ENCODE data around the gene AP2A2.

Gene AP2A2

GRCh38 chr11:1041936-1042608, 116.4 kb downstream of the AP2A2 start:
- Histone ChIP-seq H3K9me2 (replicated peaks; ENCODE audit: control insufficient read depth, low read length) (no peaks in the 10 kb centered on the region), H3K4me2 (ENCODE audit: low read length) (no peak overlapping the region), H3K9me3 (ENCODE audit: control insufficient read depth, insufficient read depth, low read length) (no peaks in the 10 kb centered on the region), H4K20me1 (ENCODE audit: control insufficient read depth, insufficient read depth, low read depth, low read length) (no peaks in the 10 kb centered on the region), H3K27me3 (ENCODE audit: control insufficient read depth, low read length) (no peaks in the 10 kb centered on the region), H3K4me1 (ENCODE audit: control insufficient read depth, low read length) (no peaks in the 10 kb centered on the region), H3K36me3 (ENCODE audit: control insufficient read depth, low read length) (no peaks in the 10 kb centered on the region), H3K27ac (ENCODE audit: low read depth, low read length) (no peak overlapping the region), H3K4me3 (ENCODE audit: low read length) (no peak overlapping the region), H3K79me2 (ENCODE audit: control insufficient read depth, low read length) (no peaks in the 10 kb centered on the region), H3F3A (ENCODE audit: control insufficient read depth, insufficient read depth) (no peaks in the 10 kb centered on the region)
- TF ChIP-seq CTCF (IDR thresholded peaks at IDR 0.05; ENCODE audit: low read depth, low read length, poor library complexity, severe bottlenecking) (no peak), EZH2phosphoT487 (IDR thresholded peaks at IDR 0.05; ENCODE audit: borderline replicate concordance, low read length) (no peak)

DNA sequence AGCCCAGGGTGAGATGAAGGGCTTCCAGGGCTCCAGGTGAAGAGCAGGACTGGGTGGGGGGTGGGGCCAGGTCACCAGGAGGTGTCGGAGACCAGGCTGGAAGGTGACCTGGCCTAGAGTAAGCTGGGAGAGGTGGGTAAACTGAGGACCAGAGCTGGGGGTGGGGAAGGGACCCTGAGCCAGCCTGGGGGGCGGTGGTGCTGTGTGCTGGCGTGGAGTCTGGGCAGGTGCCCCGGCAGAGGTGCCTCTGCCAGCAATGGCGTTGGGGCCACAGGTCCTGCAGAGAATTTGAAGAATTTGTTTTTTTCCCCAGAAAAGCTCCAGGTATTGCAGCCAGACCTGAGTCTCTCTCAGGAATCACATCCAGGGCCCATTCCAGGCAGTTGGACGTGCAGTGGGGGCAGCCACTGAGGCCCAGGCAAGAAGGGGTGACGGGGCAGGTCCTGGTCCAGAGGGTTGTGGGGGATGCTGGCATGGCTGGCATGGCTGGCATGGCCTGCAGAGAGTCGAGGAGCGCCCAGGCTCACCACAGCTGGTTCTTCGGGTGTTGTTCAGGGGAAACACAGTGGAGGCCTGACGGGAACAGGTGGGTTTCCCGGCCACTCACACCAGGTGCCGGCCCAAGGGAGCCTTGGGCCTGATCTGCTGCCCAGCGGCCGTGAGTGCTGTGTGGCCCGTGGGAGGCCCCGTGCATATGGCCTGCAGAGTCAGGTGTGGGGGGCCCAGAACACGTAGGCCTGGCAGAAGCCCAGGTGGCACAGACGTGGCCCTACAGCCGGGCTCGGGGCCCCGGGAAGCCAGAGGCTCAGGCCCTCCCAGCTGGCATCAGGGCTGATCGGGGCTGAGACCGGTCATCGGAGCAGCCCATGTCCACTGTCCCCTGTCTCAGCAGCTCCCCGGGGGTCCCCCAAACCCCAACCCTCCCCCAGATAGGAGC, 117.2 kb downstream of the AP2A2 start:
- no peaks in the 10 kb centered on the region for H3K27me3 ChIP-seq (ENCODE audit: control insufficient read depth, low read length)
- H3K9me3 ChIP-seq (ENCODE audit: control insufficient read depth, insufficient read depth, low read length): no peaks in the 10 kb centered on the region
- H3K36me3 ChIP-seq (ENCODE audit: control insufficient read depth, low read length): no peaks in the 10 kb centered on the region
- no peak overlapping the region for H3K4me2 ChIP-seq (ENCODE audit: low read length)
- H3K9me2 ChIP-seq (replicated peaks; ENCODE audit: control insufficient read depth, low read length): no peaks in the 10 kb centered on the region
- no peak overlapping the region for H3K4me3 ChIP-seq (ENCODE audit: low read length)
- no peaks in the 10 kb centered on the region for H3K4me1 ChIP-seq (ENCODE audit: control insufficient read depth, low read length)
- no peak overlapping the region for H3K27ac ChIP-seq (ENCODE audit: low read depth, low read length)
- no peaks in the 10 kb centered on the region for H3F3A ChIP-seq (ENCODE audit: control insufficient read depth, insufficient read depth)
- H3K79me2 ChIP-seq (ENCODE audit: control insufficient read depth, low read length): no peaks in the 10 kb centered on the region
- no peak for TF ChIP-seq CTCF (IDR thresholded peaks at IDR 0.05; ENCODE audit: low read depth, low read length, poor library complexity, severe bottlenecking)
- no peak for TF ChIP-seq EZH2phosphoT487 (IDR thresholded peaks at IDR 0.05; ENCODE audit: borderline replicate concordance, low read length)
- H4K20me1 ChIP-seq (ENCODE audit: control insufficient read depth, insufficient read depth, low read depth, low read length): no peaks in the 10 kb centered on the region

DNA sequence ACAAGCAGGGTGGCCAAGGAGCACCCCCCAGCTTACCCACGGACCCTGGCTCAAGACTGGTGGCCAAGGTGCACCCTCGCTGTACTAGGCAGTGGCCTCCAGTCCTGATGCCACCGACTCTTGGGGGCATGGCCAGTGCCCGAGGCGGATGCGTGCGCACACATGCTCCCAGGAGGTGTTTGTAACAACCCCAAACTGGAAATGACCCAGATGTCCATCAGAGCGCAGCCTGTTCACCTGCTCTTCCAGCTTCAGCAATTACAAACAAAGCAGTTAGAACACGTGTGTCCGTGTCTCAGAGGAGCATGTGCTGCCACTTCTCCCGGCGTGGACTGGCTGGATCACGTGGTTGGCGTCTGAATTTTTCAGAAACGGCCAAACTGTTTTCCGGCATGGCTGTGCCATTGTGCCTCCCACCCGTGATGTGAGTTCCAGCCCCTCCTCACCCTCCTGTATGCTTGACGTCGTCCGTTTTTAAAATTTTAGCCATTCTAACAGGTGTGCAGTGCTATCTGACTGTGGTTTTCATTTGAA, 118.0 kb downstream of the AP2A2 start:
- Histone ChIP-seq H3F3A (ENCODE audit: control insufficient read depth, insufficient read depth) (no peaks in the 10 kb centered on the region), H3K4me1 (ENCODE audit: control insufficient read depth, low read length) (no peaks in the 10 kb centered on the region), H3K9me2 (replicated peaks; ENCODE audit: control insufficient read depth, low read length) (no peaks in the 10 kb centered on the region), H3K9me3 (ENCODE audit: control insufficient read depth, insufficient read depth, low read length) (no peaks in the 10 kb centered on the region), H3K27me3 (ENCODE audit: control insufficient read depth, low read length) (no peaks in the 10 kb centered on the region), H3K27ac (ENCODE audit: low read depth, low read length) (no peak overlapping the region), H4K20me1 (ENCODE audit: control insufficient read depth, insufficient read depth, low read depth, low read length) (no peaks in the 10 kb centered on the region), H3K4me3 (ENCODE audit: low read length) (no peak overlapping the region), H3K36me3 (ENCODE audit: control insufficient read depth, low read length) (no peaks in the 10 kb centered on the region), H3K79me2 (ENCODE audit: control insufficient read depth, low read length) (no peaks in the 10 kb centered on the region), H3K4me2 (ENCODE audit: low read length) (no peak overlapping the region)
- TF ChIP-seq CTCF (IDR thresholded peaks at IDR 0.05; ENCODE audit: low read depth, low read length, poor library complexity, severe bottlenecking) (no peak), EZH2phosphoT487 (IDR thresholded peaks at IDR 0.05; ENCODE audit: borderline replicate concordance, low read length) (no peak)
